Umbilical cord (tissue), 2 donors: ENCODE results near the gene TAP1. TPM values are rescaled to one million over a fixed set of nuclear protein-coding genes. Genes with fewer than 3 reads are reported as not detected.

Experiments
- DNase-seq: peaks from one replicate; pipeline ENCODE4 v3.0.0-alpha.2; 2015; ENCODE audit warnings: low spot score
- total RNA-seq: library from RNA; depleted of rRNA; stranded (reverse); fragments of >200 nt; gene quantifications from one replicate; pipeline ENCODE4 v1.2.3, GENCODE V29; 2014; ENCODE audit warnings: low replicate concordance; ENCODE audit not compliant: insufficient read depth

TAP1 gene
- total RNA-seq, 1 donor from 2014 or later, result 25.0 TPM

- no peak for DNase-seq
Measured at GRCh38 chr6:32865724-32866443, 12.4 kb upstream of the TAP1 start.

GRCh38 chr6:32862725-32863124 lies 9.2 kb upstream of the TAP1 start:
- DNase-seq, result no peak

DNA sequence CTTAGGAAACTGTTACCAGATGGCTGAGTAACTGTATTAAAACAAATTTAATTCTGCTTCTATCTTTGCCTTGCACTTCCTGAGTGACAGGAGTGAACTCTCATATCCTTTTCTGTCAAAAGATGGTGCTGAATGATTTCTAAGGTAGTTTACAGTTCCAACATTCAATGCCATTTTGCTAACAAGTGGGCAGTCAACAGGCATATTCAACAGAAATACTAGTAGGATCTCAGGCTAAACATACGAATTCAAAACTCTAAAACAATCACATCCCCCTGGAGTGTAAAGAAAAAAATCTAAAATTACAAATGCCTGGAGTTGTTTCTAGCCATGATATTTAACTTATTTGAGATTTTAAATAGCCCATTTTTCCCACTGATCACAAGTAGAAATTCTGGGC lies 7.2 kb upstream of the TAP1 start:
- no peak for DNase-seq

DNA sequence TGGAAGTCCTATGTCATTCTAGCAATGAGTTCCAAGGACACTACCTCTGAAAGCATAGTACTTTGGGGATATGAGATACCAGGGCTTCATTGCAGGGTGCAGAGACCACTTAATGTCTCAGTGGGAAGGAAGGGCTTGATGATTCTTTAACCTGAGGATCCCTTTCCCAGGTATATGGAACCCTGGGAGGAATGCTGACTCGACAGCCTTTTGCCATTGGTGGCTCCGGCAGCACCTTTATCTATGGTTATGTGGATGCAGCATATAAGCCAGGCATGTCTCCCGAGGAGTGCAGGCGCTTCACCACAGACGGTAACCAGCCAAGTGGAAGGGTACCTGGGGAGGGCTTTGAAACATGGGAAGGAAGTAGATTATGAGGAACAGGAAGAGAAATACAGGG lies 4.7 kb upstream of the TAP1 start:
- no peak for DNase-seq

DNA sequence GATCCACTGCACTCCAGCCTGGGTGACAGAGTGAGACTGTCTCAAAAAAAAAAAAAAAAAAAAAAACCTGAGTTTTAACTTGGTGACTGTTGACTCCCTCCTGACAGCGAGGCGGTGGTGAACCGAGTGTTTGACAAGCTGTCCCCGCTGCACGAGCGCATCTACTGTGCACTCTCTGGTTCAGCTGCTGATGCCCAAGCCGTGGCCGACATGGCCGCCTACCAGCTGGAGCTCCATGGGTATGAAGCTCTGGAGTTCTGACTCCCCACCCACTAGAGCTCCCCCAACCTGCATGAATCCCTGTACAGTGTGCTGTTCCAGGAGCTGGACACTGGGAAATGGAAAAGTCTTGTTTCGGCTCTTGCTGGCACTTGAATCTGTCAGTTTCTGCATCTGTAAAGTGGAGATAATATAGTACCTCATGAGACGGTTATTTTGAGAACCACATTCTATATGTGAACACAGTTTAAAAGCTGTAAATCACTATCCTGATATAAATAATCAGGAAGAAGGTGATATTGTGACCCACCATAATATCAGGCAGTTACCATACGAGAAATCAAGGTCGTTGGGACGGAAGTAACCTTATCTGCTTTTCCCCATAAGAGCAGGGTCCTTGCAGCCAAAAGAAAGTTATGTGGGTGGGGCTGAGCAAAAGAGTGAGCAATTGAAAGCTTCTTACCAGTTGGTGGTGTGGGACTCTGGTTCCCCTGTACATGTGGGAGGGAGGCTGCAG lies 3.8 kb upstream of the TAP1 start:
- DNase-seq, result no peak

DNA sequence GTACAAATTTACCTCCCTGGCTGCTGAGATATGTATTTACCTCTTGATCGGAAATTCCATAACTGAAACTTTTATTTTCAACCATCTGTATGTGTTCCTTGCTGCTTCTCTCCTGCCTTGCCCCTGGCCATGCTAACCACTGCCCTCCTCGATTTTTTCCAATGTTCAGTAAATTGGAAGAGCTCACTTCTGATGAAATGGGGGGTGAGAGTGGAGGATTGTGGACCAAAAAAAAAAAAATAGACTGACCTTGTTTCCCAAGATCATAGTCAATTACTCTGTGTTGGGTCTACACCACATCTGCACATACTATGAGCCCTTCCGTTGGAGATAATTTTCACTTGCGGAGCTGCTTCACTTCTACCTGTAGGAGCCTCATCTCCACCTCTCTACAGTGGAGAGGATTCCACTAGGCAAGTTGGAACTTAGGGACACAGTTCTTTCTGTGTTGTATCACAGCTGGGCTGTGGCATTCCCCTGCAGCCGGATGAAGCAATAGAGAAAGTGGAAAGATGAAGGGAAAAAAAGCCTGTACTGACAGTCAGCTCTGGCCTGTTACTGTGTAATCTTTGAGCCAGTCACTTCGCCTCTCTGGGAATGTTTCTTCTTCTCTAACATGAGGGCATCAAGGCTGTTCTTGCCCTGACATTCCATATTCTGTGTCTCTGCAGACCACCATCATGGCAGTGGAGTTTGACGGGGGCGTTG lies 2.1 kb upstream of the TAP1 start:
- DNase-seq, result no peak

GRCh38 chr6:32854376-32855178 lies 1.1 kb upstream of the TAP1 start:
- no peak for DNase-seq

DNA sequence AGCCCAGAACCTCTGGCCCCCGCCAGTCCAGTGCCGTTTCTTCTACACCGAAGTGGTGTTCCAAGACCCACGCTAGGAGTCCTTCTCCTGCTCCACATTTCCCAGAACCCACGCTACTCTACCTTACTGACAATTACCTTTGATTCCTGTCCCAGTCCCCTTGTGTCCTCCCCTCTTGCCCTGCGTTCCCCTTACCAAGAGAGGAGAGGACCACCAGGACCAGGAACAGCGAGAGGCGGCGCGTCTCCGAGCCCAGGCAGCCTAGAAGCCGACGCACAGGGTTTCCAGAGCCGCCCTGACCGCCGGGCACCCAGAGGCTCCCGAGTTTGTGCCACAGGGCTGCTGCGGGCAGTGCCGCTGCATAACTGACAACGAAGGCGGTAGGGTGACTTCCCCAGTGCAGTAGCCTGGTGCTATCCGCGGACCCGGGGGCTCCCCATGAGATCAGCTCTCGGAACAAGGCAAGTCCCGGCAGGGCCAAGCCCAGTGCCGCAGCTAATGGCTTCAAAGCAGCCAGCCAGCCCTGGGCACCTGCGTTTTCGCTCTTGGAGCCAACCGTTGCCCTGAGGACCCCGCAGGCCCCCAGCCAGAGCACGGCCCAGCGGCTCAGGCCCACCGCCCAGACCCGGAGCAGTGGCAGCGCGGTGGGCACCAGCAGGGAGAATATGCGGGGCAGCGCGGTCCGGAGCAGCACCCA lies 512 bp downstream of the TAP1 start:
- DNase-seq, result peak; percentile 38

DNA sequence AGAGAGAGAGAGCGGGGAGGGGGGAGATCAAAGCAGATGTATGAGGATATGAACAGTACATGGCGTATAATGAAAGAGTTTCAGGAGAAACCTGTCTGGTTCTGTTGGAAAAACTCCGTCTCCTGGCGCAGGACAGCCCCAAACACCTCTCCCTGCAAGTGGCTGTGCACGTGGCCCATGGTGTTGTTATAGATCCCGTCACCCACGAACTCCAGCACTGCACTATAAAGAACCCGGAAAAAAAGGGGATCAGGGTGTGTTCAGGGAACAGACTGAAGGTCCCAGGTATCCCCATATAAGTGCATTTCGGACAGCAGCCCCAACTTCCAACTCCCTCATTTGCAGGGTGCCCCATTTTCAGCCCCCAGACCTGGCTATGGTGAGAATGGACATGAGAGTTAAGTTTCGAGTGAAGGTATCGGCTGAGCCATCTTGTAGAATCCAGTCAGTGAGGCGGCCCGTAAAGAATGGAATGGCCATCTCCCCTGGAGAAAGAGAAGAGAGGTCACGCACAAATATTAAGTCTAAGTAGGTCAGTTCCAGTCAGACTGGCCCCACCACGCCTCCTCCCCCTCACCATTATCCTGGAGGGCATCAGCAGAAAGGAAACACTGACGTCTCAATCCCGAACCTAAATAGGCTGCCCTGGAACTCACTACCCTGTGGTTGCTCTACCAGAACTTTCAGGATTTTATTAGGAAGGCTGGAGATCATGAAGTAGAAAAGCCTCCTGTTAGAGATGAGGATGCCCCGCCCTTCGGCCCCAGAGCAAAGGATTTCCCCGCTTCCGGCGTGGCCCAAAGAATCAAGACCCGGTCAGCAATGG lies 1.3 kb downstream of the TAP1 start:
- DNase-seq, result no peak

DNA sequence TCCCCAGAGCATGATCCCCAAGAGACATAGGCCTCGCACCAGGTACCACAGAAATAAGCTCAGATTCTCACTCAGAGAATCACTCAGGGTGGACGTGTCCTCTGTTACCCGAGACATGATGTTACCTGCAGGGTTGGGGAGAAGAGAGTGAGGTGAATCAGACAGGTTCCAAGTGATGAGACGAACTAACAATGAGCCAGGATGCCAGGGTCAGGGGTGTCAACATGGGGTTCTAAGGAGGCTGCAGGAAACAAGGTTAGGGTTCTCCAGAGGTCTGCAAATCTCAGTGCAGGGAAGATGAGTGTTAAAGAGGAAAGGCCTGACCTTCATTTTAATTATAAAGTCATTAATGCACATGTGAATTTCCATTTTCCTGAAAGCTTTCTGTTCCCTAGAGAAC lies 2.5 kb downstream of the TAP1 start:
- no peak for DNase-seq

- no peak for DNase-seq
Measured at GRCh38 chr6:32849126-32849525, 4.4 kb downstream of the TAP1 start.

- no peak for DNase-seq
Measured at GRCh38 chr6:32847795-32848194, 5.7 kb downstream of the TAP1 start.

DNA sequence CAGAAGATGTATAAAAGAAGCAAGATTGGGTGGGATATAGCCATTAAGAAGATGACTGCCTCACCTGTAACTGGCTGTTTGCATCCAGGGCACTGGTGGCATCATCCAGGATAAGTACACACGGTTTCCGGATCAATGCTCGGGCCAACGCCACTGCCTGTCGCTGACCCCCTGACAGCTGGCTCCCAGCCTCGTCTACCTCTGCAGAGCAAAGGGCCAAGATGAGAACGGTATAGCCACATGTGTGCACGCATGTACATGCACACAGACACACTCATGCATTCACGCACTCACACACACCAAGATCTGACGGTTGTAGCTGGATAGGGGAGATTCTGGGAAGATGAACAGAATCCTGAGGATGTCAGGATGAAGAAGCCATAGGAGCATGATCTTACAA lies 6.5 kb downstream of the TAP1 start:
- no peak for DNase-seq

DNA sequence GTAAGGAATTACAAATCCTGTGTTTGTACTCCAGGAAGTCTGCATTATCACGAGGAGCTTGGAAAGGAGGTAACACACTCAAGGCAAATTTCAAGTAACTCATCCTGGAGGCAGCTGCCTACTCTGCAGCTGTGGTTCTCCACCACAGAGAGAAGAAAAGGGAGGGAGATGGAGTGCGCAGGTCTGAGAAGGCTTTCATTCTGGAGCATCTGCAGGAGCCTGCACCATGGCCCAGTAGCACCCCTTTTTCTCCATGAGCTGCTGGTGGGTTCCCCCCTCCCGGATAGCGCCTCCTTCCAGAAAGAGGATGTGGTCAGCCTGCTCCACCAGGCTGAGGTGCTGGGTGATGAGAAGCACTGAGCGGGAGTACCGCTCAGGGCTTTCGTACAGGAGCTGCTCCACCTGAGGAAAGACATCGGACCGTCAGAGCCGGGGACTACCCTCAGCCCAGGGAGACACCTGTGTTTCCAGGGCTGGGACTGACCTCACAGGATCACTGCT lies 8.1 kb downstream of the TAP1 start:
- DNase-seq, result no peak

DNA sequence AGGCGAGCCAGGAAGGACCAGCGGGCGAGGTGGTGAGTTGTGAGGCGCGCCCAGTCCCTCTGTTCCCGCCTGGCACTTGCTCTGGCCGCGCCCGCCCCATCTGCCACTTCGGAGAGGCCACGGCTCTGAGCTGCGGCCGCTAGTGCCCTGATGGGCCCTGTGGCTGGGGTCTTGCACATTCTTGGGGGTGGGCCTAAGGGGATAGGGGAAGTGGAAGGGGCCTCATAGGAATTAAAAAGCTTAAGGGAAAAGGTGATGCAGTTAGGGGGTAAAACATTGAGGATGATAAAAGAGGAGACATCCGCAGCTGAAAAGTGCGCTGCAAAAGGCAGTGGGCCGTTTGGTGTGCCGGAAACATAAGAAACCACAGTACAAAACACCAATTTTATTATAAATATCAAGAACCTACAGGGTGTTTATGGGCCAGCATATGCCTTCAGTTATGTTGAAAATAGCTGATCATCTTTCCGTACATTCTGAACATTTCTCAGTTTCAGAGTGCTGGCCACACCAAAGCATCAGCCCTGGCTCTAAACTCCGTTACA lies 8.6 kb downstream of the TAP1 start:
- no peak for DNase-seq

- peak; percentile 97 for DNase-seq
Measured at GRCh38 chr6:32843979-32844838, 9.3 kb downstream of the TAP1 start, which contains the start of gene PSMB8. Gene PSMB8, minus strand, starts transcription at chr6:32844047. Its CDS starts 51 bp downstream, at chr6:32843996.

- no peak for DNase-seq
Measured at GRCh38 chr6:32843331-32843978, 10.0 kb downstream of the TAP1 start.

GRCh38 chr6:32842690-32843089 lies 10.8 kb downstream of the TAP1 start:
- no peak for DNase-seq
